GM18951 (cell line): ENCODE measurements around the gene ANTXRL.

Experiments used
- POLR2A ChIP-seq: IDR thresholded peaks from 4 replicates; pipeline ENCODE4 v1.6.1; 2011; ENCODE audit warnings: mild to moderate bottlenecking; ENCODE audit not compliant: insufficient read length, insufficient read depth; ENCODE audit errors: extremely low read depth
- in situ Hi-C: fragments of 300-500 bp; cut with MboI; formaldehyde crosslinking; loops from one replicate; pipeline ENCODE4 v1.12.0; 2022; ENCODE audit warnings: low sequenced_read_pairs, mixed read lengths, inconsistent platforms; ENCODE audit not compliant: unreplicated experiment

ANTXRL gene

GRCh38 chr10:46286991-46287693, at the start of gene ANTXRL:
TSS of gene ANTXRL (plus strand) at chr10:46286997. CDS start at chr10:46287263, 266 bp downstream.
- TF ChIP-seq POLR2A, result no peak
- in situ Hi-C loops, result no loop called here

GRCh38 chr10:46237815-46238510, 48.8 kb upstream of the ANTXRL start:
- in situ Hi-C loops, result no loop called here
- TF ChIP-seq POLR2A, result no peak

GRCh38 chr10:46239247-46239646, 47.5 kb upstream of the ANTXRL start:
- TF ChIP-seq POLR2A, result no peak
- in situ Hi-C loops, result no loop called here

- in situ Hi-C loops, result loop anchor here (10.0 kb wide), 1 partner anchor 75 kb away; no protein-coding TSS in a partner anchor
- TF ChIP-seq POLR2A, result no peak
Measured at GRCh38 chr10:46239993-46240683, 46.7 kb upstream of the ANTXRL start.

GRCh38 chr10:46240684-46241565, 45.9 kb upstream of the ANTXRL start:
- in situ Hi-C loops, result loop anchor here (10.0 kb wide), 1 partner anchor 74 kb away; no protein-coding TSS in a partner anchor
- no peak for TF ChIP-seq POLR2A

GRCh38 chr10:46245381-46245900, 41.4 kb upstream of the ANTXRL start:
- in situ Hi-C loops, result loop anchor here (10.0 kb wide), 1 partner anchor 69 kb away; no protein-coding TSS in a partner anchor
- TF ChIP-seq POLR2A, result no peak

- in situ Hi-C loops, result loop anchor here (10.0 kb wide), 1 partner anchor 68 kb away; no protein-coding TSS in a partner anchor
Measured at GRCh38 chr10:46246400-46247180, 40.2 kb upstream of the ANTXRL start.

GRCh38 chr10:46247181-46247475, 39.7 kb upstream of the ANTXRL start:
- no peak for TF ChIP-seq POLR2A
- in situ Hi-C loops, result loop anchor here (10.0 kb wide), 1 partner anchor 68 kb away; no protein-coding TSS in a partner anchor

- in situ Hi-C loops, result loop anchor here (10.0 kb wide), 1 partner anchor 67 kb away; no protein-coding TSS in a partner anchor
- no peak for TF ChIP-seq POLR2A
Measured at GRCh38 chr10:46247808-46248569, 38.8 kb upstream of the ANTXRL start.

GRCh38 chr10:46248651-46249146, 38.1 kb upstream of the ANTXRL start:
- TF ChIP-seq POLR2A, result no peak
- in situ Hi-C loops, result loop anchor here (10.0 kb wide), 1 partner anchor 66 kb away; no protein-coding TSS in a partner anchor

GRCh38 chr10:46249617-46250344, 37.0 kb upstream of the ANTXRL start:
- in situ Hi-C loops, result loop anchor here (10.0 kb wide), 1 partner anchor 65 kb away; no protein-coding TSS in a partner anchor
